CD4-positive, alpha-beta T cell treated with Interleukin-17A for 1 hour (primary cell): Measurements from ENCODE around the gene MYCN.
"Not testable (repeated sequence)": the region's sequence is repeated elsewhere in the genome, so short reads cannot be mapped to it uniquely, and the experiment has no call there.

Experiments
- DNase-seq: peaks from one replicate; pipeline ENCODE4 v3.0.0-alpha.2; 2020

The MYCN gene

DNA sequence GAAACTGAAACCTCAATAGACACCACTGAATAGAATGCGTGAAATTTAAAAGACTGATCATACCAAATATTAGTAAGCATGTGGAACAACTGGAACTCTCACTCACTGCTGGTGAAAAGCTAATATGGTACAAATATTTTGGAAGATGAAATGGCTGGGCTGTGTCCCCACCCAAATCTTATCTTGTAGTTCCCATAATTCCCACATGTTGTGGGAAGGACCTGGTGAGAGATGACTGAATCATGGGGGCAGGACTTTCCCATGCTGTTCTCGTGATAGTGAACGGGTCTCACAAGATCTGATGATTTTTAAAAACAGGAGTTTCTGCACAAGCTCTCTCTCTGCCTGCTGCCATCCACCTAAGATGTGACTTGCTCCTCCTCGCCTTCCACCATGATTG, 32.0 kb upstream of the MYCN start:
- no peak for DNase-seq

DNA sequence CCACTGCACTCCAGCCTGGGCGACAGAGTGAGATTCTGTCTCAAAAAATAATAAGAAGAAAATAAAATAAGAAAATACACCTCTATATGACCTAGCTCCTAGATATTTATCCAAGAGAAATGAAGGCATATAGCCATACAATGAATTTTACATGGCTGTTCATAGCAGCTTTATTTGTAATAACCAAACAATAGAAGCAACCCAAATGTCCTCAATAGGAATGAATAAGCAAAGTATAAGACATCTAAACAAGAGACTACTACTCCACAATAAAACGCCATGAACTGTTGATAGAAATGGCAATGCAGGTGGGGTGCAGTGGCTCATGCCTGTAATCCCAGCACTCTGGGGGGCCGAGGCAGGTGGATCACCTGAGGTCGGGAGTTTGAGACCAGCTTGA, 31.2 kb upstream of the MYCN start:
- no peak for DNase-seq

- no peak for DNase-seq
Observed at GRCh38 chr2:15909736-15910135, 30.6 kb upstream of the MYCN start.

GRCh38 chr2:15911270-15911669, 29.1 kb upstream of the MYCN start:
- not testable (repeated sequence) for DNase-seq

DNA sequence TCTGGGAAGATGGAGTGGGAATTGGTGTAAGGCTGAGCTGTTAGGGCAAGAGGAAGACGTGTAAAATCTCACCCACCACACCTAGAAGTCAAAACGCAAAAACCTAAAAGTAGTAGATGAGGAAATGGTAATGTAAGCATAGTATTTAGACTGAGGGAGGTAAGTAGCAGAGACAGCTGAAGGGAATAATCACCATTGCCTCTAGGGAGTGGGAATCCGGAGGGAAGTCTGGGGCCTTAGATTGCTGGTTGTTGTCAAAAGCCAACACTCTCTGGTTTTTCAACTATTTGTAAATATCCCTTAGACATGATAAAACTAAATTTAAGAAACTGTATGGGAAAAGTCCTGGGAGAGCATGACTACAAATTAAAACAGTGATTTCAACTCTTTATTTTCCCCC, 28.7 kb upstream of the MYCN start:
- DNase-seq: no peak

- no peak for DNase-seq
Observed at GRCh38 chr2:15912203-15912602, 28.1 kb upstream of the MYCN start.

DNA sequence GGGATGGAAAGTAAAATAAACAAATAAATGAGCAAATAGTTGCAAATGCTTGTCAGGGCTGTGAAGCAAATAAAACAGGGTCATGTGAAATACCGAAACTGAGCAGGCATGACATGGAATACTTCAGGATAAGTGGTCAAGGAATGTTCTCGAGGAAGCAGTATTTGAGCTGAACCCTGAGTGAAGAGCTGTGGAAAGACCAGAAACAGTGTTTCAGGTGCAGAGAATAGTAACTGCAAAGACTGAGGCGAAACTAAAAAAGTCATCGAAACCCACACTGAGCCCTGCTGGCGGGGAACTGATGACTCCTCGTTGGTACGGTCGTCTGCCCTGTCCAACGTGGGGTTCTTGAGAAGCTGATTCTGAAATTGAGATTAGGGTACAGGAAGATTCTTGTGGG, 27.2 kb upstream of the MYCN start:
- no peak for DNase-seq

GRCh38 chr2:15914596-15915385, 25.6 kb upstream of the MYCN start:
- no peak for DNase-seq

DNA sequence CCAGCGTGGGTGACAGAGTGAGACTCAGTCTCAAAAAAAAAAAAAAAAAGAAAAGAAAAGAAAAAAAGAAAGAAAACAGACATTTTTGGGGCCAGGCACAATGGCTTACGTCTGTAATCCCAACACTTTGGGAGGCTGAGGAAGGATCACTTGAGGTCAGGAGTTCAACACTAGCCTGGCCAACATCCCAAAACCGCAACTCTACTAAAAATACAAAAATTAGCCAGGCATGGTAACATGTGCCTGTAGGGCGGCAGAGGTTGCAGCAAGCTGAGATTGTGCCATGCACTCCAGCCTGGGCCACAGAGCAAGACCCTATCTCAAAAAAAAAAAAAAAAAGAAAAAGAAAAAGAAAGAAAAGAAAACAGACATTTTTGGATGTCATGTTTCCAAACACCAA, 24.8 kb upstream of the MYCN start:
- not testable (repeated sequence) for DNase-seq

DNA sequence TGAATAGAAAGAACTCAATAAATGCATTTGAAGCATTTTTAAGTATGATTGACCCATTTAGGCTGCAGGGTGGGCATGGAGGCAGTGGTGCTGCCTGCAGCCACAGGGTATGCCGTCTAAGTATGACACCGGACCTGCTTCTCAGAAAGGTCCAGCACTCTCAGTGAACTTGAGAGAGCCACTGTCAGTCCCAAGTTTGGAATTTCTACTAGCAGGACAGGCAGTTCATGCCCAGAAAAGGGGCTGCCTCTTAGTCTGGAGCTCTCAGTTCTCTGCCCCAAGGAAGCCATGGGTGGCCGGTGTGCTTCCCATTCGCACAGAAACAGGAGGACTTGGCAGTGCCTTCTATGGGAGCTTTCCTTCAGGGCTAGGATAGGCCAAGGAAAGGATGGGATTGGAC, 24.0 kb upstream of the MYCN start:
- no peak for DNase-seq

DNA sequence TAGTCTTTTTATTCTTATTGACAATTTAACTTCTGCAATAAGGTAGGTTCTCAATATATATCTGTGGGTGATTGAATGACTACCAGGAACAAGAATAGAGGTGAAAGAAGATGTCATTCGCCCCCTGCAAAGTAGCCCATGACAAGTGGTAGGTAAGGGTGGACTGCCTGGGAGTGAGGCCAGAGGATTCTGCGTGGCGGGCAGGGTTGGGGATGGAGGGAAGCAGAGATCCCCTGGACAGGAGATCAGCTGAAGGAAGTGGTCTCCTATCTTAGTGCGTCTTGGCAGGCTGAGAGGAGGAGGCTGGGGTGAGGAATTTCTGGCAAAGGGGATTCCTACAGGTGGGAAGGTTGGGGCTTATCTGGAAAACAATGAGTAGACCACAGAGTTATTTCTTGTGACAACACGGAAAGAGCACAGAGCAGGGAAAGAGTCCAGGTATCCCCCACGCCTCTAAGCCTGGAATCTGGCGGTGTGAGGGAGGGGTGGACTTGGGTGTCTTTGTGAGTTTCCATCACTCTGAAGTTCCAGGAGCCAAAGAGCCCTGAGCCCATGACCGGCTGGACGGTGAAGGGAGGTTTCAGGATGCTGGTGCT, 21.5 kb upstream of the MYCN start:
- no peak for DNase-seq

- DNase-seq: no peak
Observed at GRCh38 chr2:15919716-15920434, 20.5 kb upstream of the MYCN start.

DNA sequence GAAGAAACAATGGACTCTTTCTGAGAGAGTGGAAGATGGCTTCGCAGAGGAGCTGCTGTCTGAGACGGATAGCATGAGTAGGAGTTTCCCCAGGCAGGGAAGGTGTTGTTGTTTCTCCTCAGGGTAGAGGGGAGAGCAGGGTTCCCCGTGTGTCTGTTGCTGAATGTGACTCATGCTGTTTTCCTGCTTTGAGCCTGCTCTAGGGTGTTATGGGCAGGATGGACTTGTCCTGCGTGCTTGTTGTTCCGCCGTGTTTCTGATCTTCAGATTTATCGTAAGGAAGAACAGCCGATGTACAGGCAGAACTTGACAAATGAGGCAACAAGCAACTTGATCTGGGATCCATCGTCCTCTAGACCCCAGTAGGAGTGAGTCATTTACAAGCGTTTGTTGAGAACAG, 19.7 kb upstream of the MYCN start:
- no peak for DNase-seq

- DNase-seq: no peak
Observed at GRCh38 chr2:15923597-15923996, 16.8 kb upstream of the MYCN start.

DNA sequence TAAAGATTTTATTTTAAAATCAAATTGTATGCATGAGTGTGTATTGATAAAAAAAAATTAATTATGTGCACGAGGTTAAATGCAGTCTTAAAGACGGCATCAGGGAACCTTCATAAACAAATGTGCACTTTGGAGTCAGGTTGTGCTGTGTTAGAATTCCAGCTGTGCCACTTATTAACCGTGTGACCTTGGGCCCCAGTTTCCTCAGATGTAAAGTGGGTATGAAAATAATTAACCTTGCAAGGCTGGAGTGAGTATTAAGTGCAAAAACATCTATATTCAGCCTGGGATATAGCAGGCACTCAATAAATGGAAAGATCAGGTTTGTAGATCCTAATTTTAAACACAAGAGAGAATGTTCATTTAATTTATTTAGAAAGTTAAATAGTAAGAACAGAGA, 14.5 kb upstream of the MYCN start:
- no peak for DNase-seq

GRCh38 chr2:15926252-15926651, 14.1 kb upstream of the MYCN start:
- no peak for DNase-seq

DNA sequence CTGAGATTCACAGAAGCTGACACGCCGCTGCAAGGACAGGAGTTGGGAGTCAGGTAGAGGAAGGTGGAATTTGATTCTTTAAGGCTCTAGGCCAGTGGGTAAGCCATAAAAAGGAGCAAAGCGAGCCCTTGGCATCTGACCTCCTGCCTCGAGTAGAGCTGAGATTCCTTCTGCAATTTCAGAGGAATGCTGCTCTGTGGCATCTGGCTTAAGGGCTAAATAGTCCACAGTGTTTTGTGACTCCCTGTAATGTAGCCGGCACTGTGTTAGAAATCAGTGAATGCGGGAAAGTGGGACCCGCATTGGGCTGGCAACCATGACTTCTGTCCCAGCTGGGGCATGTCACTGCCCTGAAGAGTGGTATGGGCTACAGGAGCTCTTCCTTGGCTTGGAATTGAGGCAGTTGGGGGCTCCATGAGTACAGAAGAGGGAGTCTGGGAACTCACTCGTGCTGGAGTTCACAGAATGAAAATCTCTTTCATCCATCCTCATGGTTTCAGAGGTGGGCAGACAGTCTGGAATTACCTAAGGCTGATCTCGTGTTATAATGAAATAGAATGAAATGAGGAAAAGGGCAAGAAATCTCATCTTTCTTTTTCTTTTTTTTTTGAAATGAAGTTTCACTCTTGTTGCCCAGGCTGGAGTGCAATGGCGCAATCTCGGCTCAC, 12.7 kb upstream of the MYCN start:
- DNase-seq: no peak

GRCh38 chr2:15929008-15929407, 11.3 kb upstream of the MYCN start:
- DNase-seq: not testable (repeated sequence)

DNA sequence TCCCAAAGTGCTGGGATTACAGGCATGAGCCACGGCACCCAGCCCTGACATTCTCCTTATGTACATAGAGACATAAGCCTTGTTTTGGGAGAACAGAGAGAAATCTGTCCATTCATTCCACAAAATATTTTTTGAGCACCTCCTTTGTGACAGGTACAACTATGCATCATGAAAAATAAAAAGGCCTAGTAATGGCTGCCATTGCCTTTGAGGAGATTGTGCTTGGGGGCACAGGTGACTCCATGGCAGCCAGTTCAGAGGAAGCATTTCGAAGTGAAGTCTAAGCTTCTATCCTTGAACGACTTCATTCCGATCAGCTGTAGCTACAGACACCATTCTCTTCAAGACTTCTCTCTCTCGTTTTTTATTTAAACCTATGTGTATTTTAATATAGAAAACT, 10.5 kb upstream of the MYCN start:
- no peak for DNase-seq

DNA sequence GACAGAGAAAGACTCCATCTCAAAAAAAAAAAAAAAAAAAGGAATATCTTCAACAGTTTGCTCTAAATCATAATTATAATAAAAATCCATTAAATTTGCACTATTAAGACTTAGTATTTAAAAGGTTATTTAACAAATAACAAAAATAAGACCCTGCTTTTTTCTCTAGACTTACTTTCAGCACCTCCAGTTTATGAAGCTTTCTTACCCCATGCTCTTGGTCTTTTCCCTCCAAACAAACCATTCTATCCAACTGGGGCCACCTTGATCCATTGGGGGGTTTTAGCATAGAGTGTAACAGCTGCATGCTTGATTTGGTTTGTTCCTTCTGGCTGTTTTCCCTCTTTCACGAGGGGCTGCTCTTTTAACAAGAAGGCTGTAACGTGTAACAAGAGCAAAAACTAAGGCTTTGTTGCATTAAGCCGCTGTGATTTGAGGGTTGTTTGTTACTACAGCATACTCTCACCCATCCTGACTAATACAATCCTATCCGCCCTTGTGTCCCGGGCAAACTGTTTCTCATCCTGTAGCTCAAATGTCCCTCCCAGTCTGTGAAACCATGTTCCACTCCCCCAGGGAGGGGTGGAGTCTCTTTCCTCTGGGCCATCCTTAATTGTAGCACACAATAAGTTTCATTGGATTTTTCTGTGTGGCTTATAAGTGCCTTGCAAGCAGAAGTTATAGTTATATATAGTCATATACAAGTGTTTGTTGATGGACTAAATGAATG, 9.6 kb upstream of the MYCN start:
- no peak for DNase-seq

DNA sequence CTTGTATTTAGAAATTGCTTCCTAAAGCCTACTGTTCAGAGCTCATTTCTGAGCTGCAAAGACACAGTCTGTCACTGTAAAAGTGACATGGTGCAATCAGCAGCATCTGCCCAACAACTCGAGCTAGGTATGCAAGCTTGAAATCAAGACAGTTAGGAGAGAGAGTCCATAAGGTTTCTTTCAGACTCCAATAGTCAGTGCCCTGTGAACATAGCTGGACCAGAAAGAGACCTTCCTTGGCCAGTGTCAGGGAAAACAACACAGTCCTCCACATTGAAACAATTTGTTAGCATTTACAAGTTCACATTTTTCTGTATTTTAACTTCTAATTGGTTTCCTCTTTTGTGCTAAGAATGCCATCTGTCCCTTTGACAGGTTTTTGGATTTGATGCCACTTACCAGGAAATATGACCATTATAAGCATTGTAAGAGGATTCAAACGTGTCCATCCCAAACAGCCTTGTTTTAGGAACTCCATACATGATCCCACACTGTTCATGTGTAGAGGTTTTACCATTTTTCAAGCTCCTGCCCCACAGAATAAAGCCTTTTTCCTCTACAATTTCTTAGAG, 8.9 kb upstream of the MYCN start:
- DNase-seq: no peak

GRCh38 chr2:15931950-15932349, 8.4 kb upstream of the MYCN start:
- no peak for DNase-seq
